GM19023 (cell line): ENCODE measurements around the gene ZBTB20.

Experiments used
- ATAC-seq: cut with Tn5 transposase; IDR thresholded peaks from one replicate; pipeline ENCODE4 v1.9.1; 2021; ENCODE audit warnings: mild to moderate bottlenecking, moderate library complexity; ENCODE audit not compliant: unreplicated experiment

Gene ZBTB20

DNA sequence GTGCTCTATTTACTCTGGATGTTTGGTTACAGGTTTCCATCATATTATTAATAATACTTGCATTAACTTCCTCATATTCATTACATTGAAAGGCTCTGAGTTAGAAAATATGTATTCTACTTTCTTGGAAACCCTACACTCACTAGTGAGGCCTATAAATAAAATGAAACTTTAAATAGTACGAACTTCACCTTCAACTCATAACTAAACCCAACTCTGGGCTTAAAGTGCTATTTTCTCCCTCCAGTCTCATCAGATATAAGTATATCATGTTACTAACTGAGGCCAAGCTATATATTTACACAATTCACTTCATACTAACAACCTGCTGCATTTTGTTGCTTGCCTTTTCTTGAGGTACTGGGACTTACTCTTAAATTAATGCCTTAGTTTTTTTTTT is 546.5 kb downstream of the ZBTB20 start:
- no peak for ATAC-seq

DNA sequence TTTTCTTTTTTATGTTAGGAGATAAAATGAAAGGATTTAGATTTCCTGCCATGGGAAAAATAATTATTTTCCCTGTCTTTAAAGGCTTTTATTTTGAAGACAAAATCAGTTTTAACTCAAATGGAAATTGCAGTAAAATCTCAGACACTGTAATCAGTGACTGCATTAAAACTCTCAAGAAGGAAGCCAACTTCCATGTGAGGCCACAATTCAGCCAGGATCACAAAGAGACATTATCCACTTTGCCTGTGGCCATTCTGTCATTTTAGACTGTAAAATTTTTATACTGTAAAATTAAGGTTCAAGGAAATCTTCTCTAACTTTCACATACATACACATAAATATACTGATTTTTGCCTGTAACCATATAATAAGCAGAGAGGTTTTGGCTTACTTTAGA is 549.2 kb downstream of the ZBTB20 start:
- no peak for ATAC-seq

GRCh38 chr3:114597012-114597411 is 550.1 kb downstream of the ZBTB20 start:
- ATAC-seq, result no peak

DNA sequence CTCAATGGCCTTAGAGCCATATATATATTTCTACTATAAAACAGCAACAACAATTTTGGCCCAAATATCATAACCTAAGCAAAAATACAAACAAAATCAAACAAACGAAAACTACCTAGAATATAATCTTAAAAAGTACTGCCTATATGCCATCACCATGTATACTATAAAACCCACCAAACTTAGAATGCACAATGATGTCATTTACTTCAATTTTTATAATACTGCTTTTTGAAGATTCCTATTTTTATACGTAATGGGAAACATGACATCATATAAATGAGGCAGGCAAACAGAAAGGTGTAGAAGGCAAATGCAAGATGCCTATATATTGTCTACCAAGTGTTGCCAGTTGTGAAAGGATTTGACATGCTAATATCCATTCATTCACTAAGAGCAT is 550.9 kb downstream of the ZBTB20 start:
- no peak for ATAC-seq

- ATAC-seq, result no peak
These were observed 551.5 kb downstream of the ZBTB20 start for GRCh38 chr3:114595522-114596028.

DNA sequence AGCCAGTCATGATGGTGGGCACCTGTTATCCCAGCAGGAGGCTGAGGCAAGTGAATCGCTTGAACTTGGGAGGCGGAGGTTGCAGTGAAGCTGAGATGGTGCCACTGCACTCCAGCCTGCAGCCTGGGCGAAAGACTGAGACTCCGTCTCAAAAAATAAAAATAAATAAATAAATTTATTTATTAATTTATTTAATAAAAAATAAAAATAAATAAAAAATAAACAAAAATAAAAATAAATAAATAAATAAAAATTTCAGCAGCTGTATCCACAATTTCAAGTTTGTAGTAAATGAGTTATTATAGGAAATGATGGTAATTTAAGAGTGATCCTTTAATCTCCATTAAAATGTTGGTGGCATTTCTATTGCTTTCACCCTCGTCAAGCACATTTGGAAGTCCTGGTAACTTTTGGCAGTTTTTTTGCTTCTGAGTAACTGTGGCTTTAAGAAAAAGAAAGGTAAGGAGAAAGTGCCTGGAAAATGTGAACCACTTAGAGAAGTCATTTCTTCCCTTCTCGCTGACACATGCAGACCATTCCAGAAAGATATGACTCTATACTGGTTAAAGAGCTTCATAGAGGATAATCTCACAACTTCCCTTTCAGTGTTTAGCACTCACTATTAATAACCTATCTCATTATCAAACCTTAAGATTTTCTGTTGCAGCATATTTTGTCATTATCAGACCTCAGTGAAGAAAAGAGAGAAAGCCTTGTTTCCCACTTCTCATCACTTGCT is 556.6 kb downstream of the ZBTB20 start:
- no peak for ATAC-seq

GRCh38 chr3:114587986-114588385 is 559.1 kb downstream of the ZBTB20 start:
- no peak for ATAC-seq

DNA sequence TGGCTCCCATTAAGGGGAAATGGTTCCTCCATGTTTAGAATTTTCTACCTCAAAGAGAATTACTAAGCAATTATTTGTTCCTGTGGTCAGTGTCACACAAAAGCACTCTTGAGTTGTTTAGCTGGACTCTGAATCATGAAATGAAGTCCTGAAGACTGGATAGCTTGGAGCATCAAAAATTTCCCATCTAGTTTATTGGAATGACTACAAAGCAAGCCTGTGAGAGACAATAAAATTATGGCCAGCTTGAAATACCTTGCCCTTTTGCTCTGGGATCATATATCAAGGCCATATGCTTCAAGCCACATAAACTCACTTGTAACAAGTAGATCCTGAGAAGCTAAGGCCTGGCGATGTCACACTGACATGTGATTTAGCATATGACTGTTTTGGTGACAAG is 561.0 kb downstream of the ZBTB20 start:
- no peak for ATAC-seq

- no peak for ATAC-seq
These were observed 561.4 kb downstream of the ZBTB20 start for GRCh38 chr3:114585687-114586086.

DNA sequence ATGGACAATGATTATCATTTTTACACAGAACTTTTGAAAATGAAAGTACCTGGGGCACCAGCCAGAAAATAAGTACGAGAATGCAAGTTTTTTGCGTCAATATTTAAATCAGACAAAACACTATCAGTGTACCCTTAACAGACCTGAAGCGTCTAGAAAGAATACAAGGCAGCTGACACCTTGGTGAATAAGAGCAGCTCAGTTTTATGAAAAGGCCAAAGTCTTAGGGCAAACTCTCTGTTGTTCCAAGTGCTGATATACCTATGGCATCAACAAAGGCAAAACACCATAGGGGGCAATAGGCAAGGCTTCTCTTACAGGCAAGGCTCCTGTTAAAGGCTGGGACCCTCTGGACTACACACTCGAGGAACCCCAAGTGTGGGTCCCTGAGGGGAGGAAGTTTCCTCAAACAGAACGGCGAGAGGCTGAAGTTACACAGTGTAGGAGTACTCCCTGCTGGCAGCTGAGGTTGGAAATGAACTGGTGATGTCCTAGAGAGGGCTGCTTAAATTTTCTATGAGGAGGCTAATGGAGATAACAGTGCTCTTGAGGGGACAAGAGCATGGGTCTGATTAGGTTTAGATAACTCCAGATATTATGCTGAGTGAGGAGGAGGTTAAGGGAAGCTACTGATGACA is 562.2 kb downstream of the ZBTB20 start:
- ATAC-seq, result no peak

DNA sequence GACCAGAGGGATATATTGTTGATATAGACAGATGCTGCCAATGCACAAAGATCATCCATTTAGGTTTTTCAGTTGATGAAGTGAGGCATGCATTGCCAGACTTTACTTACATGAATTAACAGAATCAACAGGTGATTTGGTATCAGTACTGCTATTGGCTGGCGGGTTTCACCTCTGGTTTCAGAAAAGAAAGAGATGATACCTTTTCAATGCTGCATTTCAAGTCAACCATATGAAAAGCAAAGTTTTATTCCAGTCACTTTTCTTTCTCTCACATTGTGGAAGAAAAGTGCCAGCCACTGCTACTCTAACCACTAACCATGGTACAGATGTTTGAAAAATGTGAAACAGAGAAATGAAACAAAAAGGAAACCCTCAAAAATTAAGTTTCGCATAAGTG is 564.2 kb downstream of the ZBTB20 start:
- ATAC-seq, result peak; percentile 80

- no peak for ATAC-seq
These were observed 574.6 kb downstream of the ZBTB20 start for GRCh38 chr3:114572364-114573062.

GRCh38 chr3:114571363-114571762 is 575.7 kb downstream of the ZBTB20 start:
- no peak for ATAC-seq

DNA sequence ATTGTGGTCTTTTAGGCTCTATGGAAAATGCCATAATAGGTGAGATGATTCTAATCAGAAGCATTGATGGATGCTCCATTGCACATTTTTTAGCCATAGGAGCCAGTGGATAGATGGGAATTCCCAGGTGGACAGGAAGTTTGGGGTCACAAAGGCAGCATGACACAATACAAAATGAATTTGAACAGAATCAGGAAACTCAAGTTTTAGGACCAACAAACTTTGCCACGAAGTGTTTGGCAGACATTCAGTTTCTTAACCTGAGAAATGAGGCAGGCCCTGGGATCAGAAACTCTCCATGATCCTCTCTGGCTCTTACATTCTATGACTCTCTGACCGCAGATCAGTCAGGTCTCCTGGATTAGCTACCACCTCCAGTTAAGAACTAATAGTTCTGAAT is 577.9 kb downstream of the ZBTB20 start:
- no peak for ATAC-seq

GRCh38 chr3:114567771-114568170 is 579.3 kb downstream of the ZBTB20 start:
- ATAC-seq, result no peak

DNA sequence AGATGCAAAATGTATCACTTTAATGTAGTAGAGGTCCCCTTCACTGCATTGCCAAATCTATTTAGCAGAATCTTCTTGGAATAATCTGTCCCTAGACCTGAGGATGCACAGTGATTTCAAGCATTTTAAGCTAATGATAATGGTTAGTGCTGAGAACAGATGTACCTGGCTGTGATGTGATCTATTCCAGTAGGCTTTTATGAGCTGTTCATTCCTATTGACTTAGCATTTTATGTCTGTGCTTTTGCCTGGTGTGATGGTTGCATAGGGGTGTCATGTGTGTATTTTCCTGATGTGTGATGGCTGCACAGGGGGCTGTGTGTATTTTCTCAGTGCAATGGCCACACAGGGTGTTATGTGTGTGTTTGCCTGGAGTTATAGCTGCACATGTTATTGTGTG is 580.3 kb downstream of the ZBTB20 start:
- peak; percentile 13 for ATAC-seq

DNA sequence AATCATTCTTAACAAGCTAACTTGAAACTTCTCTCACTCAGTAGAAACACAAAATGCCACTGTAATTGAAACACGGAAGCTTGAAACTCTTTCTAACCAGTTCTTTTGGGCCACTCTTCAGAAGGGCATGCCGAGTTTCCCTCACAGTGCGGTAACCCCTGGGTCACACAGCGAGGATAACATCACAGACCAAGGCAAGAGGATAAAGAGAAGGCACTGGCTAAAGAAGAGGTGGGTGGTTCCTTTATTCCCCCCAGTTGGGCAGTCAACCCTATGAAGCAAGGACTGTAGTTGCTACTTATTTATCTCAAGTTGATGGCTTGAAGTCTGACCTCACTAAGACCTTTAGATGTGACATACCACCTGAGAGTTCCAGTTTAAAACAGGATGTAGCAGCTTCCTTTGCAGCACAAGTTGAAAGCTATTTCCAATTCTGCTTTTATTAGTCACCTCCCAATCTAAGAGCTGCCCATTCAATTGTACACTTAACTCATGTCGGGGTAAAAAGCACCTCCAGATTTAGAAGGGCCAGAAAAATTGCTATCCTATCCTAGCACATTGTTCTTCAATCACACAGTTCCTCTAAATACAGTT is 580.8 kb downstream of the ZBTB20 start:
- peak; percentile 67 for ATAC-seq

GRCh38 chr3:114565216-114565615 is 581.9 kb downstream of the ZBTB20 start:
- no peak for ATAC-seq

DNA sequence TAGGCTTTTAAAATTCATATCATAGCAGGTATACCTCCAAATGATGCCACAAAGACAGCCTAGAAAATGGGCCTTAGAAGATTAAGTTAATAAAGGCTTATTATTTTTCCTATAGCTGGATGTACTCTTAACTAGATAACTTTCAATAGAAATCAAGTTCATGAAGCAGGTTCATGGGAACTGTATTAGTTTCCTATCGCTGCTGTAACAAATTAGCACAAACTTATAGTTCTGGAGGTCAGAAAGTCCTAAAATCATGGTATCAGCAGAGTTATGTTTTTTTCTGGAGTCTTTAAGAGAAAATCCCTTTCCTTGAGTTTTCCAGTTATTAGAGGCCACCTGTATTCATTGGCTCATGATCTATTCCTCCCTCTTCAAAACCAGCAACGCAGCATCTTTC is 583.4 kb downstream of the ZBTB20 start:
- ATAC-seq, result no peak

- no peak for ATAC-seq
These were observed 584.5 kb downstream of the ZBTB20 start for GRCh38 chr3:114562557-114562956.

DNA sequence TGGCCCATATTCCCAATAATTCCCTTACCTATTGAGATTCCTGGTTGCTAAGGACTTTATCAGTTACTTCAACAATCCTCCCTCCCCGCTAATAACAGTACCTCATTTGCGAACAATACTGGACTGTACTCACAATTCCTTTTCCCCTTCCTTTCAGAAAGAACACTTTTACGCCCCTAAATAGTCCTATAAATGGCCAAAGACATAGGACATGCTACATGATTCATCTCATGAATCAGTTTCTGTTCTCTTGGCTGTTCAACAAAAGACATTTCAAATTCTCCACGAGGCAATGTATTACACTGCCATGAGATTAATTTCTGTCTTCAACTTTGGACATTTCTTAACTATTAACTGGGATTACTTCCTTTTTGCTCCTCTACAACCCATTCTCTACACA is 588.8 kb downstream of the ZBTB20 start:
- ATAC-seq, result no peak

GRCh38 chr3:114557791-114558190 is 589.3 kb downstream of the ZBTB20 start:
- no peak for ATAC-seq
